Measurements from ENCODE around the gene ABHD8.

DNA sequence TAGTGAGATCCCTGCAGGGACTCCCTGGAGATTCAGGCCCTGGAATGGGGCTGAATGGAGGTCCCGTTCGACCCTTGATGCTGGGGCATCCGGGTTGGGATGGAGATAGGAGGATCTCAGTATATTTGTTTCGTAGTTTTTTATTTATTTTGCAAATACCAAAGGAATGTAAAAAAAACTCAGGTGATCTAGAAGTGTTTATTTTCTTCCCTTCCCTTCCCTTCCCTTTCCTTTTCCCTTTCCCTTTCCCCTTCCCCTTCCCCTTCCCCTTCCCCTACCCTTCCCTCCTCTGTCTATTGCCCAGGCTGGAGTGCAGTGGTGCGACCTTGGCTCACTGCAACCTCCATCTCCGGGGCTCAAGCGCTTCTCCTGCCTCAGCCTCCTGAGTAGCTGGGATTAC lies 38.6 kb upstream of the ABHD8 start:
- no peak for TF ChIP-seq POLR2A (IDR thresholded peaks at IDR 0.05; ENCODE audit: low read length)
- no peak for TF ChIP-seq GATA1 (IDR thresholded peaks at IDR 0.05; ENCODE audit: low read depth, low read length)
